HG03521 (cell line): ENCODE data around the gene SELP.
"Not testable (repeated sequence)": the region's sequence is repeated elsewhere in the genome, so short reads cannot be mapped to it uniquely, and the experiment has no call there.

Experiments
- ATAC-seq: cut with Tn5 transposase; IDR thresholded peaks from one replicate; pipeline ENCODE4 v1.9.1; 2021; ENCODE audit warnings: mild to moderate bottlenecking, moderate library complexity; ENCODE audit not compliant: unreplicated experiment

Gene SELP

GRCh38 chr1:169630006-169630405 lies at the start of gene SELP:
Gene SELP (minus strand): TSS chr1:169630124. CDS start chr1:169630074, 50 bp downstream.
- no peak for ATAC-seq

GRCh38 chr1:169679692-169680091 lies 49.8 kb upstream of the SELP start:
- no peak for ATAC-seq

- no peak for ATAC-seq
Measured at GRCh38 chr1:169676001-169676400, 46.1 kb upstream of the SELP start.

- ATAC-seq, result no peak
Measured at GRCh38 chr1:169670836-169671235, 40.9 kb upstream of the SELP start.

GRCh38 chr1:169670244-169670643 lies 40.3 kb upstream of the SELP start:
- not testable (repeated sequence) for ATAC-seq

GRCh38 chr1:169667699-169668596 lies 38.0 kb upstream of the SELP start:
- ATAC-seq, result not testable (repeated sequence)

GRCh38 chr1:169667227-169667639 lies 37.3 kb upstream of the SELP start:
- ATAC-seq, result not testable (repeated sequence)

GRCh38 chr1:169662680-169663079 lies 32.8 kb upstream of the SELP start:
- not testable (repeated sequence) for ATAC-seq

- ATAC-seq, result not testable (repeated sequence)
Measured at GRCh38 chr1:169661066-169661465, 31.1 kb upstream of the SELP start.

- ATAC-seq, result not testable (repeated sequence)
Measured at GRCh38 chr1:169658777-169659176, 28.9 kb upstream of the SELP start.

GRCh38 chr1:169653873-169654272 lies 23.9 kb upstream of the SELP start:
- ATAC-seq, result no peak

GRCh38 chr1:169651035-169651434 lies 21.1 kb upstream of the SELP start:
- no peak for ATAC-seq

GRCh38 chr1:169650551-169650950 lies 20.6 kb upstream of the SELP start:
- ATAC-seq, result no peak

- no peak for ATAC-seq
Measured at GRCh38 chr1:169648709-169649108, 18.8 kb upstream of the SELP start.

GRCh38 chr1:169648187-169648586 lies 18.3 kb upstream of the SELP start:
- no peak for ATAC-seq

GRCh38 chr1:169647512-169647911 lies 17.6 kb upstream of the SELP start:
- no peak for ATAC-seq

GRCh38 chr1:169644297-169644696 lies 14.4 kb upstream of the SELP start:
- no peak for ATAC-seq

GRCh38 chr1:169634877-169635276 lies 5.0 kb upstream of the SELP start:
- no peak for ATAC-seq

GRCh38 chr1:169634145-169634544 lies 4.2 kb upstream of the SELP start:
- ATAC-seq, result no peak

- ATAC-seq, result no peak
Measured at GRCh38 chr1:169631249-169631648, 1.3 kb upstream of the SELP start.

- no peak for ATAC-seq
Measured at GRCh38 chr1:169624912-169625311, 5.0 kb downstream of the SELP start.

- no peak for ATAC-seq
Measured at GRCh38 chr1:169624122-169624521, 5.8 kb downstream of the SELP start.
